Liver (tissue), 9 donors: ENCODE results near the gene ZMYND8. TPM values are rescaled to one million over a fixed set of nuclear protein-coding genes. Genes with fewer than 3 reads are reported as not detected.

Source experiments
- DNase-seq: peaks from one replicate; pipeline ENCODE4 v3.0.0-alpha.2; 2017; ENCODE audit warnings: low spot score
- H3K27ac ChIP-seq, 2 donors: one replicate each; pipeline ENCODE4 v1.7.0; 2013; ENCODE audit warnings: inconsistent platforms in 2 of 2, low read length in 2 of 2, control low read depth in 1 of 2, low read depth in 1 of 2, mild to moderate bottlenecking in 1 of 2
- H3K27me3 ChIP-seq, 4 donors: one replicate each; pipeline versions ENCODE4 v1.6.1 to v1.7.0; 2013; ENCODE audit warnings: low read length in 3 of 4, inconsistent platforms in 1 of 4, mild to moderate bottlenecking in 1 of 4, moderate library complexity in 1 of 4; ENCODE audit not compliant: control insufficient read depth in 4 of 4, insufficient read depth in 4 of 4
- H3K36me3 ChIP-seq, 4 donors: one replicate each; pipeline versions ENCODE4 v1.6.1 to v1.7.0; 2013; ENCODE audit warnings: low read length in 3 of 4, mild to moderate bottlenecking in 3 of 4, low read depth in 1 of 4, moderate library complexity in 1 of 4; ENCODE audit not compliant: control insufficient read depth in 4 of 4, insufficient read depth in 3 of 4
- H3K4me1 ChIP-seq, 4 donors: one replicate each; pipeline versions ENCODE4 v1.6.1 to v1.7.0; 2013; ENCODE audit warnings: low read length in 3 of 4, mild to moderate bottlenecking in 3 of 4, moderate library complexity in 1 of 4; ENCODE audit not compliant: control insufficient read depth in 4 of 4, insufficient read depth in 4 of 4
- H3K4me3 ChIP-seq, 3 donors: one replicate each; pipeline versions ENCODE4 v1.6.1 to v1.7.0; 2013; ENCODE audit warnings: low read length in 3 of 3, control low read depth in 1 of 3, low read depth in 1 of 3, mild to moderate bottlenecking in 1 of 3
- H3K9ac ChIP-seq, 2 donors: one replicate each; pipeline ENCODE4 v1.7.0; 2013; ENCODE audit warnings: low read length in 2 of 2, mild to moderate bottlenecking in 2 of 2, moderate library complexity in 2 of 2, control low read depth in 1 of 2, low read depth in 1 of 2
- H3K9me3 ChIP-seq, 4 donors: one replicate each; pipeline versions ENCODE4 v1.6.1 to v1.7.0; 2013; ENCODE audit warnings: low read length in 3 of 4; ENCODE audit not compliant: control insufficient read depth in 4 of 4
- ATF3 ChIP-seq: IDR thresholded peaks from 2 replicates; pipeline ENCODE4 v1.6.1; 2016; ENCODE audit warnings: antibody characterized with exemption
- CTCF ChIP-seq: fragments of 150-350 bp; IDR thresholded peaks from 2 replicates; pipeline ENCODE4 v1.5.1; 2017; ENCODE audit warnings: improper control_type of control experiment, low read depth, low read length; ENCODE audit not compliant: missing input control
- EGR1 ChIP-seq, 2 donors: IDR thresholded peaks; 2 replicates each; pipeline ENCODE4 v1.6.1; 2016 to 2018; ENCODE audit warnings: antibody characterized with exemption in 2 of 2, low read depth in 2 of 2
- FOXA1 ChIP-seq: IDR thresholded peaks from 2 replicates; pipeline ENCODE4 v1.6.1; 2016; ENCODE audit warnings: antibody characterized with exemption
- FOXA2 ChIP-seq: IDR thresholded peaks from 2 replicates; pipeline ENCODE4 v1.6.1; 2016; ENCODE audit warnings: antibody characterized with exemption
- GABPA ChIP-seq, 2 donors: IDR thresholded peaks in 1 of 2; conservative IDR thresholded peaks in 1 of 2; 2 replicates each; pipeline ENCODE4 v1.6.1; 2016; ENCODE audit warnings: antibody characterized with exemption in 2 of 2, mild to moderate bottlenecking in 1 of 2, moderate library complexity in 1 of 2
- HNF4A ChIP-seq, 2 donors: conservative IDR thresholded peaks; 2 replicates each; pipeline ENCODE4 v1.6.1; 2016; ENCODE audit warnings: antibody characterized with exemption in 2 of 2, mild to moderate bottlenecking in 2 of 2
- HNF4G ChIP-seq: IDR thresholded peaks from 2 replicates; pipeline ENCODE4 v1.6.1; 2016; ENCODE audit warnings: antibody characterized with exemption
- JUND ChIP-seq, 2 donors: IDR thresholded peaks; 2 replicates each; pipeline ENCODE4 v1.6.1; 2016; ENCODE audit warnings: antibody characterized with exemption in 2 of 2
- MAX ChIP-seq: IDR thresholded peaks from 2 replicates; pipeline ENCODE4 v1.6.1; 2016; ENCODE audit warnings: antibody characterized with exemption
- NR2F2 ChIP-seq: IDR thresholded peaks from 2 replicates; pipeline ENCODE4 v1.6.1; 2016; ENCODE audit warnings: antibody characterized with exemption
- RAD21 ChIP-seq, 2 donors: IDR thresholded peaks; 2 replicates each; pipeline ENCODE4 v1.6.1; 2016; ENCODE audit warnings: antibody characterized with exemption in 2 of 2, mild to moderate bottlenecking in 2 of 2
- REST ChIP-seq: IDR thresholded peaks from 2 replicates; pipeline ENCODE4 v1.6.1; 2016; ENCODE audit warnings: antibody characterized with exemption, mild to moderate bottlenecking
- RXRA ChIP-seq, 2 donors: IDR thresholded peaks; 2 replicates each; pipeline ENCODE4 v1.6.1; 2017 to 2018; ENCODE audit warnings: antibody characterized with exemption in 2 of 2, mild to moderate bottlenecking in 1 of 2
- SP1 ChIP-seq: IDR thresholded peaks from 2 replicates; pipeline ENCODE4 v1.6.1; 2018; ENCODE audit warnings: antibody characterized with exemption, mild to moderate bottlenecking
- TAF1 ChIP-seq: conservative IDR thresholded peaks from 2 replicates; pipeline ENCODE4 v1.6.1; 2016; ENCODE audit warnings: antibody characterized with exemption, mild to moderate bottlenecking
- YY1 ChIP-seq: IDR thresholded peaks from 2 replicates; pipeline ENCODE4 v1.6.1; 2016; ENCODE audit warnings: antibody characterized with exemption, mild to moderate bottlenecking
- ZBTB33 ChIP-seq: IDR thresholded peaks from 2 replicates; pipeline ENCODE4 v1.6.1; 2016; ENCODE audit warnings: antibody characterized with exemption
- WGBS: extraction: QIAGEN DNeasy Blood & Tissue Kit; methylation state at CpG from one replicate; pipeline ENCODE4 v1.1.7; 2013; 5-methylcytosine and 5-hydroxymethylcytosine counted together
- polyA plus RNA-seq, 2 donors: library from polyadenylated mRNA; stranded (reverse) in 1 of 2; unstranded in 1 of 2; fragments of 200-250 nt in 1 of 2; fragments of >200 nt in 1 of 2; fragmentation: Nextera tagmentation in 1 of 2; extraction: Ambion mirVana in 1 of 2; gene quantifications; one replicate each; pipeline versions ENCODE4 v1.2.1 to v1.2.3, GENCODE V29; 2013 to 2015
- total RNA-seq, 2 donors: library from RNA; depleted of rRNA; stranded (reverse); fragments of >200 nt; gene quantifications; one replicate each; pipeline ENCODE4 v1.2.3, GENCODE V29; 2014
- donor health status: healthy.
- donor health status: healthy.
- donor health status: healthy.
- donor health status: healthy.
- donor health status: healthy.

ZMYND8 gene
- total and polyA plus RNA-seq, 4 donors = 3.3 to 23.5 (median 6.8) TPM

- Histone ChIP-seq H3K27ac (peak overlapping the region; percentile 18 to 68), H3K9me3 (no peaks in the 10 kb centered on the region), H3K36me3 (no peaks in the 10 kb centered on the region), H3K4me3 (no peak overlapping the region), H3K9ac (no peak overlapping the region), H3K4me1 (peaks cover 17 to 40% (median 30%) of the 10 kb centered on the region in 4 donors), H3K27me3 (no peaks in the 10 kb centered on the region)
- TF ChIP-seq CTCF (no peak), RAD21 (IDR thresholded peaks at IDR 0.05) (no peak), TAF1 (no peak), EGR1 (IDR thresholded peaks at IDR 0.05; ENCODE audit: low read depth in 2 of 2) (no peak), FOXA2 (no peak), REST (no peak), FOXA1 (no peak), NR2F2 (no peak), ZBTB33 (no peak), ATF3 (no peak), RXRA (IDR thresholded peaks at IDR 0.05) (no peak), HNF4A (conservative IDR thresholded peaks at IDR 0.05) (no peak), HNF4G (no peak), JUND (IDR thresholded peaks at IDR 0.05) (no peak), MAX (no peak), GABPA (IDR thresholded peaks at IDR 0.05 in 1 of 2, conservative IDR thresholded peaks at IDR 0.05 in 1 of 2) (no peak), YY1 (no peak), SP1 (no peak)
- no peak for DNase-seq
- 88% methylated on average over 17 of the region's 17 CpGs for WGBS
Measured at GRCh38 chr20:47336129-47336754, 20.3 kb downstream of the ZMYND8 start.
